Activated CD4-positive, alpha-beta memory T cell treated with anti-CD3 and anti-CD28 coated beads for 36 hours (primary cell): ENCODE results near the gene TMEM51. TPM values are rescaled to one million over a fixed set of nuclear protein-coding genes. Genes with fewer than 3 reads are reported as not detected.

ENCODE experiments used
- CTCF ChIA-PET: fragments of 350-600 bp; sonication (Branson Sonifier 250); formaldehyde crosslinking; loops from one replicate; lab custom pipeline; 2021; ENCODE audit warnings: antibody characterized with exemption, inconsistent platforms; lab: Charles Lee
- POLR2A ChIA-PET: fragments of 350-600 bp; sonication (Branson Sonifier 250); formaldehyde crosslinking; loops from one replicate; lab custom pipeline; 2021; ENCODE audit warnings: antibody characterized with exemption; lab: Charles Lee
- DNase-seq: peaks from one replicate; pipeline ENCODE4 v3.0.0-alpha.2; 2020
- H3K27ac Mint-ChIP-seq: one replicate; pipeline ENCODE4 v1.8.0; 2021; ENCODE audit warnings: mixed read lengths
- H3K27me3 Mint-ChIP-seq: one replicate; pipeline ENCODE4 v1.8.0; 2021; ENCODE audit warnings: mixed read lengths
- H3K36me3 Mint-ChIP-seq: one replicate; pipeline ENCODE4 v1.8.0; 2021; ENCODE audit warnings: mixed read lengths
- H3K4me1 Mint-ChIP-seq: one replicate; pipeline ENCODE4 v1.8.0; 2021; ENCODE audit warnings: low read depth, mixed read lengths
- H3K4me3 Mint-ChIP-seq: one replicate; pipeline ENCODE4 v1.8.0; 2021; ENCODE audit warnings: mild to moderate bottlenecking, mixed read lengths
- H3K9me3 Mint-ChIP-seq: one replicate; pipeline ENCODE4 v1.8.0; 2021; ENCODE audit warnings: mixed read lengths
- intact Hi-C: fragments of 100-400 bp; cut with micrococcal nuclease; formaldehyde crosslinking; loops from one replicate; pipeline ENCODE4 v1.15.1; 2023
- total RNA-seq, 2 experiments: library from RNA; stranded (reverse); gene quantifications; one replicate each; pipeline ENCODE4 v1.2.3, GENCODE V29; 2021

Gene TMEM51
- total RNA-seq, 2 experiments from 2014 or later: not detected

GRCh38 chr1:15146971-15147376, 6.6 kb upstream of the TMEM51 start:
- H3K4me3 Mint-ChIP-seq: no peak overlapping the region
- ChIA-PET CTCF (no interaction called here), POLR2A (no interaction called here)
- H3K36me3 Mint-ChIP-seq: no peaks in the 10 kb centered on the region
- DNase-seq: no peak
- peaks cover 43% of the 10 kb centered on the region for H3K27me3 Mint-ChIP-seq
- no peaks in the 10 kb centered on the region for H3K4me1 Mint-ChIP-seq
- no peak overlapping the region for H3K27ac Mint-ChIP-seq
- no peaks in the 10 kb centered on the region for H3K9me3 Mint-ChIP-seq
- intact Hi-C loops: no loop called here

GRCh38 chr1:15148004-15148403, 5.5 kb upstream of the TMEM51 start:
- no peak overlapping the region for H3K4me3 Mint-ChIP-seq
- H3K27me3 Mint-ChIP-seq: peaks cover 50% of the 10 kb centered on the region
- intact Hi-C loops: no loop called here
- no peaks in the 10 kb centered on the region for H3K36me3 Mint-ChIP-seq
- no peak for DNase-seq
- CTCF ChIA-PET: interaction anchor here (0.5 kb wide), 1 partner anchor 115 kb away, joined by 5 read pairs; no protein-coding TSS in a partner anchor
- peaks cover 3% of the 10 kb centered on the region for H3K4me1 Mint-ChIP-seq
- H3K27ac Mint-ChIP-seq: no peak overlapping the region
- no peaks in the 10 kb centered on the region for H3K9me3 Mint-ChIP-seq
- POLR2A ChIA-PET: no interaction called here

- POLR2A ChIA-PET: no interaction called here
- DNase-seq: no peak
- Mint-ChIP-seq H3K4me1 (peaks cover 6% of the 10 kb centered on the region), H3K9me3 (no peaks in the 10 kb centered on the region), H3K27me3 (peaks cover 49% of the 10 kb centered on the region), H3K36me3 (no peaks in the 10 kb centered on the region), H3K4me3 (no peak overlapping the region), H3K27ac (no peak overlapping the region)
- intact Hi-C loops: no loop called here
- CTCF ChIA-PET: no interaction called here
Measured at GRCh38 chr1:15148475-15148874, 5.1 kb upstream of the TMEM51 start.

- no peak for DNase-seq
- no peaks in the 10 kb centered on the region for H3K36me3 Mint-ChIP-seq
- ChIA-PET POLR2A (no interaction called here), CTCF (no interaction called here)
- H3K9me3 Mint-ChIP-seq: no peaks in the 10 kb centered on the region
- H3K4me3 Mint-ChIP-seq: no peak overlapping the region
- intact Hi-C loops: no loop called here
- peaks cover 6% of the 10 kb centered on the region for H3K4me1 Mint-ChIP-seq
- no peak overlapping the region for H3K27ac Mint-ChIP-seq
- peaks cover 49% of the 10 kb centered on the region for H3K27me3 Mint-ChIP-seq
Measured at GRCh38 chr1:15148941-15149340, 4.6 kb upstream of the TMEM51 start.

- POLR2A ChIA-PET: no interaction called here
- CTCF ChIA-PET: interaction anchor here (1.0 to 1.7 kb wide), 2 partner anchors 121 to 122 kb away, joined by 3 to 6 read pairs; no protein-coding TSS in a partner anchor
- peaks cover 46% of the 10 kb centered on the region for H3K27me3 Mint-ChIP-seq
- H3K4me1 Mint-ChIP-seq: peaks cover 13% of the 10 kb centered on the region
- no peaks in the 10 kb centered on the region for H3K9me3 Mint-ChIP-seq
- H3K27ac Mint-ChIP-seq: no peak overlapping the region
- H3K36me3 Mint-ChIP-seq: no peaks in the 10 kb centered on the region
- intact Hi-C loops: no loop called here
- H3K4me3 Mint-ChIP-seq: no peak overlapping the region
- no peak for DNase-seq
Measured at GRCh38 chr1:15150376-15150775, 3.2 kb upstream of the TMEM51 start.

DNA sequence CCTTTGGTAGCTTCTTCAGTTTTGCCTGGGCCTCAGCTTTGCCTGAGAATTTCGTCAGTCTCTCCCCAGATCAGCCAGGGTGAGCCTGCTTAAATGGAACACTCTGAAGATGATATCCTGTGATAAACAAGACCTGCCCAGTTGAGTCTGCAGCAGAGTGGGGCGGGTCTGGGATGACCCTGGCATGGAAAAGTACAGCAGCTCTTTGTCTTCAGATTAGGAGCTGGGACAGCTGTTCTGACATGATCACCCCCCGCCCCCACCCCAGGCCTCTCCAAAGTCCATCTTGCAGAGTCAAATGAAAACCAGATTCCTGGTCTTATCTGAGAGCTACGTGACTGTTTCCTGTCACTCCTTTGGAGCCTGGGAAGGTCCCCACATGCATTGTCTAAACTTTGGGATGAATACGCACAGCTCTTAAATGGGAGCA, 2.2 kb upstream of the TMEM51 start:
- ChIA-PET POLR2A (no interaction called here), CTCF (interaction anchor here (1.7 to 3.3 kb wide), 2 partner anchors 22 to 121 kb away, joined by 6 to 13 read pairs; no protein-coding TSS in a partner anchor)
- H3K4me3 Mint-ChIP-seq: no peak overlapping the region
- peaks cover 23% of the 10 kb centered on the region for H3K4me1 Mint-ChIP-seq
- no peak overlapping the region for H3K27ac Mint-ChIP-seq
- peaks cover 43% of the 10 kb centered on the region for H3K27me3 Mint-ChIP-seq
- DNase-seq: no peak
- H3K9me3 Mint-ChIP-seq: no peaks in the 10 kb centered on the region
- no peaks in the 10 kb centered on the region for H3K36me3 Mint-ChIP-seq
- intact Hi-C loops: no loop called here

GRCh38 chr1:15151871-15152270, 1.7 kb upstream of the TMEM51 start:
- Mint-ChIP-seq H3K4me3 (no peak overlapping the region), H3K27me3 (peaks cover 41% of the 10 kb centered on the region), H3K36me3 (no peaks in the 10 kb centered on the region), H3K27ac (no peak overlapping the region), H3K9me3 (no peaks in the 10 kb centered on the region), H3K4me1 (peaks cover 25% of the 10 kb centered on the region)
- DNase-seq: no peak
- CTCF ChIA-PET: interaction anchor here (1.7 to 3.3 kb wide), 2 partner anchors 23 to 120 kb away, joined by 6 to 13 read pairs; no protein-coding TSS in a partner anchor
- intact Hi-C loops: loop anchor here (1.0 kb wide), 1 partner anchor 120 kb away; no protein-coding TSS in a partner anchor
- POLR2A ChIA-PET: no interaction called here

- Mint-ChIP-seq H3K4me1 (peaks cover 25% of the 10 kb centered on the region), H3K36me3 (no peaks in the 10 kb centered on the region), H3K4me3 (peak overlapping the region; percentile 7), H3K9me3 (no peaks in the 10 kb centered on the region), H3K27ac (no peak overlapping the region), H3K27me3 (peaks cover 41% of the 10 kb centered on the region)
- POLR2A ChIA-PET: no interaction called here
- intact Hi-C loops: loop anchor here (1.0 kb wide), 1 partner anchor 120 kb away; no protein-coding TSS in a partner anchor
- peak; percentile 43 for DNase-seq
- CTCF ChIA-PET: interaction anchor here (0.8 to 3.3 kb wide), 3 partner anchors 22 to 119 kb away, joined by 3 to 13 read pairs (median 4); no protein-coding TSS in a partner anchor
Measured at GRCh38 chr1:15152318-15153183, 996 bp upstream of the TMEM51 start.

DNA sequence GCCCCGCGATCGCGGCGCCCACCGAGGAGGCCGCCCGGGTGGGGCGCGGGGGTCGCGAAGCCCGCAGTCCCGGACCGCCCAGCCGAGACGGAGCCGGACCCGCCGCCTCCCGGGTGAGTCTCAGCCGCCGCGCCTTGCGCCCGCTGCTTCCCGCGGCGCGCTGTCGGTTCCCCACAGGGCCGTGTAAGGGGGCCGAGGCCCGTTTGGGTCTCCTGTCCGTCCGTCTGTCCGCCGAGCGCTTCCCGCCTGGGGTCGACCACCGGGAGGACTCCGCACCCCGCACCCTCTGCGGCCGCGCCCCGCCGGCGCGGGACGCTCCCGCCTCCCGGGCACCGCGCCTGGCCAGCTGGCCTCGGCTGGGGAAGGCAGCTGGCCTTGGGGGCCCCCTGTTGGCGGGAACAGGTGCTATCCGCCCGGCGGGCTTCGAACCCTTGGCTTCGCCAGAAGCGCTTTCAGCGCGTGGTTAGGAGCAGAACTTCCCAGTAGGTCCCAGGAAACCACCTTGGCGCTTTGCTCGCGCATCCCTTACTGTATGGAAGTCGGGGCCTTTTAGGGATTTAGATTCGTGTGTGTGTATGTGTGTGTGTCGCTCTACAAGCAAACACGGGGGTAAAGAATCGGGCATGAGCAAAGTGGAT, 414 bp downstream of the TMEM51 start:
- H3K27ac Mint-ChIP-seq: no peak overlapping the region
- ChIA-PET CTCF (interaction anchor here (0.6 to 3.3 kb wide), 3 partner anchors 12 to 87 kb away, joined by 3 to 13 read pairs (median 3); no protein-coding TSS in a partner anchor), POLR2A (no interaction called here)
- H3K27me3 Mint-ChIP-seq: peaks cover 33% of the 10 kb centered on the region
- H3K9me3 Mint-ChIP-seq: no peaks in the 10 kb centered on the region
- DNase-seq: peak; percentile 52
- no peak overlapping the region for H3K4me3 Mint-ChIP-seq
- peaks cover 25% of the 10 kb centered on the region for H3K4me1 Mint-ChIP-seq
- no peaks in the 10 kb centered on the region for H3K36me3 Mint-ChIP-seq
- intact Hi-C loops: no loop called here

DNA sequence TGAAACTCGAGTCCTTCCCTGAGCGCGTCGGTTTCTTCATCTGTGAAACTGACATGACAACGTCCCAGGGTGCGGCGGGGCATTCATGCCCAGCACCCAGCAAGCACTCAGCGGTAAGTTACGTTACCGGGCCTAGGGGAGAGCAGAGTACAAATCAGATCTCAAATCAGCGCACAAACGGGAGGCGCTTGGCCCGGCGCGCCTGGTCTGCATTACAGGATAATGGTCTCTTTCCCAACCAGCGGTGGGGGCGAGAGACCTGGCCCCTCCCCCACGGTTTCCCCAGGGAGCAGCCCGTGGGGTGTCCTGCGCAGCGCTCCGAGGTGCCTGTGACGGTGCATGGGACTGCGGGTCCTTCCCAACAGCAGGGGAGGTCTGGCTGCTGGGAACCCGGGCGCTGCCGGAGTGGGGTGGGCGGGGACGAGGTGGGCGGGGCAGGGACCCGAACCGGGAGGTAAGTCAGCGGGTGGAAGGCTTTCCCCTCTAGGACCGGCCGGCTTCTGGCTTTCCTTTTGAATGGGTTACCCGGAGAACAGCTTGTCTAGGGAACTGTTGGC, 1.0 kb downstream of the TMEM51 start:
- Mint-ChIP-seq H3K36me3 (no peaks in the 10 kb centered on the region), H3K4me3 (no peak overlapping the region), H3K27ac (no peak overlapping the region), H3K27me3 (peaks cover 33% of the 10 kb centered on the region), H3K9me3 (no peaks in the 10 kb centered on the region), H3K4me1 (peaks cover 25% of the 10 kb centered on the region)
- POLR2A ChIA-PET: no interaction called here
- intact Hi-C loops: no loop called here
- CTCF ChIA-PET: interaction anchor here (0.6 to 0.8 kb wide), 2 partner anchors 86 to 118 kb away, joined by 3 read pairs; no protein-coding TSS in a partner anchor
- no peak for DNase-seq

- intact Hi-C loops: no loop called here
- H3K27me3 Mint-ChIP-seq: peaks cover 28% of the 10 kb centered on the region
- no peak for DNase-seq
- H3K4me1 Mint-ChIP-seq: peaks cover 25% of the 10 kb centered on the region
- H3K27ac Mint-ChIP-seq: no peak overlapping the region
- H3K9me3 Mint-ChIP-seq: no peaks in the 10 kb centered on the region
- no peaks in the 10 kb centered on the region for H3K36me3 Mint-ChIP-seq
- H3K4me3 Mint-ChIP-seq: no peak overlapping the region
- POLR2A ChIA-PET: no interaction called here
- CTCF ChIA-PET: interaction anchor here (0.8 kb wide), 1 partner anchor 117 kb away, joined by 3 read pairs; no protein-coding TSS in a partner anchor
Measured at GRCh38 chr1:15155191-15155590, 1.6 kb downstream of the TMEM51 start.
